Measurements from ENCODE around the gene EXOSC10. TPM values are rescaled to one million over a fixed set of nuclear protein-coding genes. Genes with fewer than 3 reads are reported as not detected.
A peak's percentile ranks its signal among the peaks of the same experiment; 100 is the strongest.

EXOSC10 gene
- total and polyA plus RNA-seq, 9 of the 15 experiments (the other 6 are each of a cell fraction or from before 2014, with no cell fraction given), result 23.4 to 150 (median 105) TPM

DNA sequence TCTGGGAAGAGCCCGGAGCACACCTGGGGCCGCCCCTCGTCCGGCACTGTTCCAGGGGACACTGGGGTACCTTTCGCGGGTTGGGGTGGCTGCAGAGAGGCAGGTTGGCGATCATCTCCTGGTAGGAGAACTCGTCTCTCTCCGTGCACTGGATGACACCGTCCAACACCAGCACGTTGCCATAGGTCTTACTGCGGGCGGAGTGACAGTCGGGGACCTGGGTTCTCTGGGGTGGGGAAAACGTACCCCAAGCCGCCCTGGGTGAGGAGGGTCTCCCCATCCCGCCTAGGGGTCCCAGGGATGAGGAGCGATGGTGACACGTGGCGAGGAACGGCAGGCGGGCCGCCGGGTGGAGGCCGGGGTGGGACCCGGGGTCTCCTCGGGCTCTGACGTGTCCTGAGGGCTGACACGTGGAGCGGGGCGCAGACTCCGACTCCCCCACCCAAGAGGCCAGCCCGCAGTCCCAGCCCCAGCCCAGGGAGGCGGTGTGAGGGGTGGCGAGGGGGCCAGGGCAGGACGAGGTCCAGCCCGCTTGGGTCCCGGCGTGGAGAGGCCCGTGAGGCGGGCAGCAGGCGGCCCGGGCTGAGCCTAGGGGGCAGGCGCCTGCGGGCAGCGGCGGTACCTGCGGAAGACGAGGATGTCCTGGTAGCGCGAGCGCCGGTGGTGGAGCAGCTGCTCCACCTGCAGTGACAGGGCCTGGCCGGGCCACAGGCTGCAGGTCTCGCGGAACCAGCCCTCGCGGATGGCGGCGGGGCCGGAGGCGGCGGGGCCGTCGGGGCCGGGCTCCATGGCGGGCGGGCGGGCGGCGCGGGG is 40.3 kb downstream of the EXOSC10 start (continued):
- TF ChIP-seq TOE1 (IDR thresholded peaks at IDR 0.05; ENCODE audit: borderline replicate concordance), result no peak
- TF ChIP-seq TOE1 (CRISPR knock-in tag; IDR thresholded peaks at IDR 0.05; ENCODE audit: borderline replicate concordance, low read depth), result no peak
- TF ChIP-seq, protein P1, sequence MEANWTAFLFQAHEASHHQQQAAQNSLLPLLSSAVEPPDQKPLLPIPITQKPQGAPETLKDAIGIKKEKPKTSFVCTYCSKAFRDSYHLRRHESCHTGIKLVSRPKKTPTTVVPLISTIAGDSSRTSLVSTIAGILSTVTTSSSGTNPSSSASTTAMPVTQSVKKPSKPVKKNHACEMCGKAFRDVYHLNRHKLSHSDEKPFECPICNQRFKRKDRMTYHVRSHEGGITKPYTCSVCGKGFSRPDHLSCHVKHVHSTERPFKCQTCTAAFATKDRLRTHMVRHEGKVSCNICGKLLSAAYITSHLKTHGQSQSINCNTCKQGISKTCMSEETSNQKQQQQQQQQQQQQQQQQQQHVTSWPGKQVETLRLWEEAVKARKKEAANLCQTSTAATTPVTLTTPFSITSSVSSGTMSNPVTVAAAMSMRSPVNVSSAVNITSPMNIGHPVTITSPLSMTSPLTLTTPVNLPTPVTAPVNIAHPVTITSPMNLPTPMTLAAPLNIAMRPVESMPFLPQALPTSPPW (CRISPR knock-in tag; IDR thresholded peaks at IDR 0.05), result no peak
- TF ChIP-seq CAMTA2 (CRISPR knock-in tag; conservative IDR thresholded peaks at IDR 0.05), result no peak
- no peak for TF ChIP-seq MCM7 (IDR thresholded peaks at IDR 0.05)
- TF ChIP-seq ZNF124 (CRISPR knock-in tag; IDR thresholded peaks at IDR 0.05), result no peak
- TF ChIP-seq, protein P2, sequence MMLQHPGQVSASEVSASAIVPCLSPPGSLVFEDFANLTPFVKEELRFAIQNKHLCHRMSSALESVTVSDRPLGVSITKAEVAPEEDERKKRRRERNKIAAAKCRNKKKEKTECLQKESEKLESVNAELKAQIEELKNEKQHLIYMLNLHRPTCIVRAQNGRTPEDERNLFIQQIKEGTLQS (IDR thresholded peaks at IDR 0.05), result no peak
- TF ChIP-seq, protein P2 (CRISPR knock-in tag; conservative IDR thresholded peaks at IDR 0.05), result no peak
- TF ChIP-seq ZNF324 (CRISPR knock-in tag; IDR thresholded peaks at IDR 0.05), result no peak
- peak; percentile 40; the same call in 1 of the 2 replicates for TF ChIP-seq ETV5 (CRISPR knock-in tag; IDR thresholded peaks at IDR 0.05; ENCODE audit: low read depth)
- TF ChIP-seq ZNF76 (CRISPR knock-in tag; IDR thresholded peaks at IDR 0.05; ENCODE audit: borderline replicate concordance), result no peak
- TF ChIP-seq SREBF1 (IDR thresholded peaks at IDR 0.05; ENCODE audit: borderline replicate concordance, low read depth, low read length), result no peak
- no peak for TF ChIP-seq MAFG (tag; conservative IDR thresholded peaks at IDR 0.05)
- no peak for TF ChIP-seq KLF10 (CRISPR knock-in tag; IDR thresholded peaks at IDR 0.05)
- no peak for TF ChIP-seq ZNF445 (CRISPR knock-in tag; IDR thresholded peaks at IDR 0.05; ENCODE audit: low read depth)
- TF ChIP-seq RCOR1 (IDR thresholded peaks at IDR 0.05; ENCODE audit: borderline replicate concordance in 1 of 2, low read depth in 2 of 2, low read length in 2 of 2), result no peak
- TF ChIP-seq DMBX1 (CRISPR knock-in tag; IDR thresholded peaks at IDR 0.05; ENCODE audit: borderline replicate concordance), result no peak
- no peak for TF ChIP-seq ARID1B (IDR thresholded peaks at IDR 0.05)
- TF ChIP-seq RBFOX2 (IDR thresholded peaks at IDR 0.05; ENCODE audit: low read depth, low read length), result peak; percentile 72
- TF ChIP-seq, protein P3, sequence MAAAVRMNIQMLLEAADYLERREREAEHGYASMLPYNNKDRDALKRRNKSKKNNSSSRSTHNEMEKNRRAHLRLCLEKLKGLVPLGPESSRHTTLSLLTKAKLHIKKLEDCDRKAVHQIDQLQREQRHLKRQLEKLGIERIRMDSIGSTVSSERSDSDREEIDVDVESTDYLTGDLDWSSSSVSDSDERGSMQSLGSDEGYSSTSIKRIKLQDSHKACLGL (CRISPR knock-in tag; IDR thresholded peaks at IDR 0.05; ENCODE audit: borderline replicate concordance, poor library complexity, severe bottlenecking), result peak; percentile 4
- TF ChIP-seq EWSR1 (IDR thresholded peaks at IDR 0.05; ENCODE audit: borderline replicate concordance, low read depth, partially characterized antibody), result no peak
- no peak for TF ChIP-seq RHOXF2B (CRISPR knock-in tag; conservative IDR thresholded peaks at IDR 0.05)
- TF ChIP-seq, protein P4, sequence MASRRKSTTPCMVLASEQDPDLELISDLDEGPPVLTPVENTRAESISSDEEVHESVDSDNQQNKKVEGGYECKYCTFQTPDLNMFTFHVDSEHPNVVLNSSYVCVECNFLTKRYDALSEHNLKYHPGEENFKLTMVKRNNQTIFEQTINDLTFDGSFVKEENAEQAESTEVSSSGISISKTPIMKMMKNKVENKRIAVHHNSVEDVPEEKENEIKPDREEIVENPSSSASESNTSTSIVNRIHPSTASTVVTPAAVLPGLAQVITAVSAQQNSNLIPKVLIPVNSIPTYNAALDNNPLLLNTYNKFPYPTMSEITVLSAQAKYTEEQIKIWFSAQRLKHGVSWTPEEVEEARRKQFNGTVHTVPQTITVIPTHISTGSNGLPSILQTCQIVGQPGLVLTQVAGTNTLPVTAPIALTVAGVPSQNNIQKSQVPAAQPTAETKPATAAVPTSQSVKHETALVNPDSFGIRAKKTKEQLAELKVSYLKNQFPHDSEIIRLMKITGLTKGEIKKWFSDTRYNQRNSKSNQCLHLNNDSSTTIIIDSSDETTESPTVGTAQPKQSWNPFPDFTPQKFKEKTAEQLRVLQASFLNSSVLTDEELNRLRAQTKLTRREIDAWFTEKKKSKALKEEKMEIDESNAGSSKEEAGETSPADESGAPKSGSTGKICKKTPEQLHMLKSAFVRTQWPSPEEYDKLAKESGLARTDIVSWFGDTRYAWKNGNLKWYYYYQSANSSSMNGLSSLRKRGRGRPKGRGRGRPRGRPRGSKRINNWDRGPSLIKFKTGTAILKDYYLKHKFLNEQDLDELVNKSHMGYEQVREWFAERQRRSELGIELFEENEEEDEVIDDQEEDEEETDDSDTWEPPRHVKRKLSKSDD (conservative IDR thresholded peaks at IDR 0.05; ENCODE audit: low read length), result no peak
- TF ChIP-seq ZNF143 (CRISPR knock-in tag; IDR thresholded peaks at IDR 0.05), result no peak

All from K562 (cell line).